ENCODE measurements around the gene BCAT1. TPM values are rescaled to one million over a fixed set of nuclear protein-coding genes. Genes with fewer than 3 reads are reported as not detected.

The BCAT1 gene
- total and polyA plus RNA-seq, 9 of the 15 experiments (the other 6 are each of a cell fraction or from before 2014, with no cell fraction given), result 38.5 to 157 (median 66.8) TPM

GRCh38 chr12:24948757-24949722, at the start of gene BCAT1 (continued):
- TF ChIP-seq E4F1 (CRISPR knock-in tag; IDR thresholded peaks at IDR 0.05; ENCODE audit: borderline replicate concordance) (no peak), ZBTB34 (CRISPR knock-in tag; IDR thresholded peaks at IDR 0.05) (no peak), TARDBP (IDR thresholded peaks at IDR 0.05) (0 out of 2 replicates have a peak, but pooled peaks have one; percentile 57), ZNF165 (CRISPR knock-in tag; IDR thresholded peaks at IDR 0.05; ENCODE audit: borderline replicate concordance) (no peak), SP1 (CRISPR knock-in tag; IDR thresholded peaks at IDR 0.05) (no peak; the same call in 1 of the 2 replicates), POLR2G (IDR thresholded peaks at IDR 0.05; ENCODE audit: low read depth, low read length) (peak; percentile 98), ZBTB8A (IDR thresholded peaks at IDR 0.05; ENCODE audit: partially characterized antibody) (no peak), SREBF1 (IDR thresholded peaks at IDR 0.05; ENCODE audit: borderline replicate concordance, low read depth, low read length) (0 out of 2 replicates have a peak, but pooled peaks have one; percentile 45), CHD2 (IDR thresholded peaks at IDR 0.05; ENCODE audit: low read depth, low read length) (peak; percentile 25; the same call in 1 of the 2 replicates), SUPT5H (IDR thresholded peaks at IDR 0.05) (peak; percentile 87), TRIM25 (IDR thresholded peaks at IDR 0.05; ENCODE audit: borderline replicate concordance) (no peak), BCL6 (CRISPR knock-in tag; IDR thresholded peaks at IDR 0.05) (no peak), CXXC5 (CRISPR knock-in tag; IDR thresholded peaks at IDR 0.05) (peak; percentile 84), NFE2L1 (tag; IDR thresholded peaks at IDR 0.05; ENCODE audit: borderline replicate concordance, low read depth) (no peak), ZNF79 (CRISPR knock-in tag; IDR thresholded peaks at IDR 0.05; ENCODE audit: low read depth) (no peak), MBD2 (IDR thresholded peaks at IDR 0.05; ENCODE audit: borderline replicate concordance, low read depth) (peak; percentile 41; the same call in 1 of the 2 replicates), DPF2 (IDR thresholded peaks at IDR 0.05) (peak; percentile 57), HDAC1 (IDR thresholded peaks at IDR 0.05) (peak in 1 of 2 experiments; percentile 94; a peak in 2 of 4 replicates), TCF7 (IDR thresholded peaks at IDR 0.05; ENCODE audit: borderline replicate concordance) (peak; percentile 50; the same call in 1 of the 2 replicates)
- TF ChIP-seq, protein P1, sequence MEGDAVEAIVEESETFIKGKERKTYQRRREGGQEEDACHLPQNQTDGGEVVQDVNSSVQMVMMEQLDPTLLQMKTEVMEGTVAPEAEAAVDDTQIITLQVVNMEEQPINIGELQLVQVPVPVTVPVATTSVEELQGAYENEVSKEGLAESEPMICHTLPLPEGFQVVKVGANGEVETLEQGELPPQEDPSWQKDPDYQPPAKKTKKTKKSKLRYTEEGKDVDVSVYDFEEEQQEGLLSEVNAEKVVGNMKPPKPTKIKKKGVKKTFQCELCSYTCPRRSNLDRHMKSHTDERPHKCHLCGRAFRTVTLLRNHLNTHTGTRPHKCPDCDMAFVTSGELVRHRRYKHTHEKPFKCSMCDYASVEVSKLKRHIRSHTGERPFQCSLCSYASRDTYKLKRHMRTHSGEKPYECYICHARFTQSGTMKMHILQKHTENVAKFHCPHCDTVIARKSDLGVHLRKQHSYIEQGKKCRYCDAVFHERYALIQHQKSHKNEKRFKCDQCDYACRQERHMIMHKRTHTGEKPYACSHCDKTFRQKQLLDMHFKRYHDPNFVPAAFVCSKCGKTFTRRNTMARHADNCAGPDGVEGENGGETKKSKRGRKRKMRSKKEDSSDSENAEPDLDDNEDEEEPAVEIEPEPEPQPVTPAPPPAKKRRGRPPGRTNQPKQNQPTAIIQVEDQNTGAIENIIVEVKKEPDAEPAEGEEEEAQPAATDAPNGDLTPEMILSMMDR (IDR thresholded peaks at IDR 0.05 in 2 of 3, conservative IDR thresholded peaks at IDR 0.05 in 1 of 3; ENCODE audit: insufficient read depth in 2 of 3, low read depth in 1 of 3, low read length in 3 of 3), result peak in 2 of 3 experiments; percentile 6 to 58; a peak in 3 of 6 replicates
